ENCODE measurements around the gene GPX3.

DNA sequence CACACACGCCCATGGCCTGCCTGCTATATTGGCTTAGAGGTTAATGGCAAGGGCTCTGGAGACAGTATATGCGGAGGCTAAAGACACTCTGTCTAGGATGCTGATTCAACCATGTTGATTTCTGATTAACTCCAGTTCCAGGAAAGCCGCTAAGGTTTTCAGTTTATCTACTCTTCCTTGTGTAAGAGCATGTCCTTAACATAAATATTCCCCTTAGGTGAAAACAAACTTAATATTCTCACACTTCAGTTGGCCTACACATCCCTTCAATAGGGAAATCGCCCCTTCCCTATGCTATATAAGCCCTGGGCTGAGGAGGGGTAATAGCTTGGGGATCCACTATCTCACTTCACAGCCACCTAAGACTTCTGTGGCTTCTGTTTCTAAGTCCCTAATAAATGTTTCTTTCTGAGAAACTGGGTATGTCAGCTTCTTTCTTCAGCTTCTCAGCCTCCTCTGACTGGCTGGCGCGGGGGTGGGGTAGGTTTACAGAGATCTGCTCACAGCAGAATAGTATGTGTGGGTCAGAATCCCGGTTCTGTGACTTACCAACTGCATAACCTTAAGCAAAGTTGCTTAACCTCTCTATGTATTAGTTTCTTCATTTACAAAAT, 4.3 kb upstream of the GPX3 start:
- TF ChIP-seq, protein P1, sequence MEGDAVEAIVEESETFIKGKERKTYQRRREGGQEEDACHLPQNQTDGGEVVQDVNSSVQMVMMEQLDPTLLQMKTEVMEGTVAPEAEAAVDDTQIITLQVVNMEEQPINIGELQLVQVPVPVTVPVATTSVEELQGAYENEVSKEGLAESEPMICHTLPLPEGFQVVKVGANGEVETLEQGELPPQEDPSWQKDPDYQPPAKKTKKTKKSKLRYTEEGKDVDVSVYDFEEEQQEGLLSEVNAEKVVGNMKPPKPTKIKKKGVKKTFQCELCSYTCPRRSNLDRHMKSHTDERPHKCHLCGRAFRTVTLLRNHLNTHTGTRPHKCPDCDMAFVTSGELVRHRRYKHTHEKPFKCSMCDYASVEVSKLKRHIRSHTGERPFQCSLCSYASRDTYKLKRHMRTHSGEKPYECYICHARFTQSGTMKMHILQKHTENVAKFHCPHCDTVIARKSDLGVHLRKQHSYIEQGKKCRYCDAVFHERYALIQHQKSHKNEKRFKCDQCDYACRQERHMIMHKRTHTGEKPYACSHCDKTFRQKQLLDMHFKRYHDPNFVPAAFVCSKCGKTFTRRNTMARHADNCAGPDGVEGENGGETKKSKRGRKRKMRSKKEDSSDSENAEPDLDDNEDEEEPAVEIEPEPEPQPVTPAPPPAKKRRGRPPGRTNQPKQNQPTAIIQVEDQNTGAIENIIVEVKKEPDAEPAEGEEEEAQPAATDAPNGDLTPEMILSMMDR (IDR thresholded peaks at IDR 0.05): no peak
- no peak for TF ChIP-seq POLR2A (IDR thresholded peaks at IDR 0.05)
- no peak for TF ChIP-seq POLR2AphosphoS5 (IDR thresholded peaks at IDR 0.05)

Measured in transverse colon (tissue), 4 donors.